Measurements from ENCODE around the gene GRK6. TPM values are rescaled to one million over a fixed set of nuclear protein-coding genes. Genes with fewer than 3 reads are reported as not detected.
A peak's percentile ranks its signal among the peaks of the same experiment; 100 is the strongest.

Gene GRK6
- total RNA-seq, 1 donor from 2014 or later = 20.6 TPM

- no peak for TF ChIP-seq CTCF (IDR thresholded peaks at IDR 0.05)
- peak overlapping the region; percentile 82 to 83 for H3K27ac ChIP-seq
- peak overlapping the region; percentile 46 to 62 for H3K4me3 ChIP-seq
- H3K36me3 ChIP-seq = peaks cover 3 to 8% of the 10 kb centered on the region in 2 donors
- intact Hi-C loops (cut with DNase I) = loop anchor here (1.0 to 10.0 kb wide), 7 partner anchors 21 to 779 kb away; partner anchors contain the start of genes HNRNPAB, LMAN2 and PDLIM7
- H3K4me1 ChIP-seq = peaks cover 14 to 15% of the 10 kb centered on the region in 2 donors
- H3K9me3 ChIP-seq = no peaks in the 10 kb centered on the region
- no peaks in the 10 kb centered on the region for H3K27me3 ChIP-seq
- peak; percentile 100 for DNase-seq (ENCODE audit: low spot score in 2 of 2)
Observed at GRCh38 chr5:177425801-177426565, 493 bp upstream of the GRK6 start.

GRCh38 chr5:177427211-177427822, 841 bp downstream of the GRK6 start:
- peak overlapping the region; percentile 79 to 91 for H3K4me3 ChIP-seq
- peaks cover 8 to 20% of the 10 kb centered on the region in 2 donors for H3K36me3 ChIP-seq
- H3K27ac ChIP-seq = peak overlapping the region; percentile 83 to 88
- no peak for DNase-seq (ENCODE audit: low spot score in 2 of 2)
- intact Hi-C loops (cut with DNase I) = loop anchor here (2.0 to 10.0 kb wide), 2 partner anchors 61 to 777 kb away; partner anchors contain the start of gene HNRNPAB
- peaks cover 14 to 15% of the 10 kb centered on the region in 2 donors for H3K4me1 ChIP-seq
- no peaks in the 10 kb centered on the region for H3K27me3 ChIP-seq
- TF ChIP-seq CTCF (IDR thresholded peaks at IDR 0.05) = no peak
- H3K9me3 ChIP-seq = no peaks in the 10 kb centered on the region

GRCh38 chr5:177427919-177428573, 1.6 kb downstream of the GRK6 start:
- H3K4me1 ChIP-seq = peaks cover 14 to 15% of the 10 kb centered on the region in 2 donors
- no peak for DNase-seq (ENCODE audit: low spot score in 2 of 2)
- H3K4me3 ChIP-seq = peak overlapping the region; percentile 79 to 91
- peaks cover 15 to 26% of the 10 kb centered on the region in 2 donors for H3K36me3 ChIP-seq
- intact Hi-C loops (cut with DNase I) = loop anchor here (2.0 to 10.0 kb wide), 2 partner anchors 61 to 777 kb away; partner anchors contain the start of gene HNRNPAB
- no peak overlapping the region for H3K27ac ChIP-seq
- H3K27me3 ChIP-seq = no peaks in the 10 kb centered on the region
- TF ChIP-seq CTCF (IDR thresholded peaks at IDR 0.05) = no peak
- H3K9me3 ChIP-seq = no peaks in the 10 kb centered on the region

GRCh38 chr5:177428574-177429217, 2.2 kb downstream of the GRK6 start:
- intact Hi-C loops (cut with DNase I) = loop anchor here (10.0 kb wide), 1 partner anchor 776 kb away; the partner anchor contains the start of gene HNRNPAB
- DNase-seq (ENCODE audit: low spot score in 2 of 2) = no peak
- Histone ChIP-seq H3K9me3 (no peaks in the 10 kb centered on the region), H3K27ac (peak overlapping the region in 1 of 2 donors; percentile 2), H3K27me3 (no peaks in the 10 kb centered on the region), H3K4me3 (no peak overlapping the region), H3K4me1 (peaks cover 14 to 15% of the 10 kb centered on the region in 2 donors), H3K36me3 (peaks cover 22 to 32% of the 10 kb centered on the region in 2 donors)
- TF ChIP-seq CTCF (IDR thresholded peaks at IDR 0.05) = no peak

Data from ascending aorta (tissue), 2 donors.